NCI-H748 (cell line): ENCODE results near the gene CAMK4.
"Not testable (repeated sequence)": the region's sequence is repeated elsewhere in the genome, so short reads cannot be mapped to it uniquely, and the experiment has no call there.

ENCODE experiments used
- DNase-seq: peaks from one replicate; lab custom pipeline; 2025; ENCODE audit not compliant: unreplicated experiment; lab: John Stamatoyannopoulos, UW

Gene CAMK4

DNA sequence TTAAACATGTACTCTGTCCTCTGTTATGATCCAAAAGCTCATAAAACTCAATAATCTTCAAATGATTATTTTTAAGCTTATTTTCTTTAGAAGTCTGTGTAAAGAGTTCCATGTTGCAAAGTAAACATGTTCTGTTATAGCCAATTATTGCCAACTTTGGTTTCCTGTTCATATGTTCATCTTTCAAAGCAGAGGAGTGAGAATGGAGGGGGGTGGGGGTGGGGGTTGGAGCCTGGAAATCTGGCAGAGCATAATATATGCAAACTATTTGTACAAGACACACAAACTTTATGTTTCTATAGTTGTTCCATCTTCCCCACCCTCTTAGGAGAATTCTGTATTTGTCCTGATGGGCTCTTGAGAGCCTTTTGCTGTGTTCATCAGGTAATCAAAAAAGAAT, 153.1 kb downstream of the CAMK4 start:
- no peak for DNase-seq

DNA sequence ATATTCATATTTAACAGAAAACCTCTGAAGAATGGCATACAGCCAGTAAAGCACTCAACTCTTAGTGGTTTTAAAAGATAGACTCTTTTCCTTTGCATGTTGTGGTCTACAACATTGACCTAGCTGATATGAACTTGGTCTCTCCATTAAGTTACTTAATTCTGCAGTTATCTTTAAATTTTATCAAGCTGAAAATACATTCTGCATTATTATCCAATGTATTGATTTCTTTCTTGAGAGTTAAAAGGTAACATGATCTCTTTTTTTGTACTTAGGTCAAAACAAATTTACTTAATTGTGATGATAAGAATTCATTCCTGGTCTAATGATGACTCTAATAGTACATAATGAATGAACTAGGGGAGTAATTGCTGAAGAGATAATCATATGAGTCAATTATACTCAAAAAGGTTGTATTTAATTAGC, 155.2 kb downstream of the CAMK4 start:
- DNase-seq = peak; percentile 55

DNA sequence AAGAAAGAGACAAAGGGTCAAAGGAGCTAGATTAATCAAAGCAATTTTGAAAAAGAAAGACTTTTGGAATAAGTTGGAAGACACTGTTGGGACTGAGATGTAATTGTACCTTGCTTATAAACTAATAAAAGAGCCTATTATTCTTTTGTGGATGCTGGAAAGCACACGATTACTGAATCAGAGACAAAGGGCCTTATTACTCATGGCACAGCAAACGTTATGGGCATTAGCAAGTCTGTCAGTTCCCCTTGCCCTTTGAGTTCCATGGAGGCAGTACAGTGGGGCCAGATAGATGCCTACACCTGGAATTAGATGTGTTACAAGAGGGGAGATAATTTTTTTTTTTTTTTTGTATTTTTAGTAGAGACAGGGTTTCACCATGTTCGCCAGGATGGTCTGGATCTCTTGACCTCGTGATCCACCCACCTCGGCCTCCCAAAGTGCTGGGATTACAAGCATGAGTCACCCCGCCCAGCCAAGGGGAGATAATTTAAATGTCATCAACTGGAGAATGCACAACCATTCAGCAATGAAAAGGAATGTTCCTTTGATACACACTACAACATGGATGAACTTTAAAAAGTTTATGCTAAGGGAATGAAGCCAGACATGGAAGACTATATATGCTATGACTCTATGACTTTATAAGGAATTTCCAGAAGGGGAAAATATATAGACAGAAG, 159.2 kb downstream of the CAMK4 start:
- DNase-seq = no peak

GRCh38 chr5:111384220-111384619, 160.0 kb downstream of the CAMK4 start:
- peak; percentile 18 for DNase-seq

- DNase-seq = peak; percentile 71
Observed at GRCh38 chr5:111385051-111385450, 160.9 kb downstream of the CAMK4 start.

- DNase-seq = peak; percentile 92
Observed at GRCh38 chr5:111385970-111386831, 162.0 kb downstream of the CAMK4 start.

- no peak for DNase-seq
Observed at GRCh38 chr5:111386832-111387162, 162.6 kb downstream of the CAMK4 start.

- DNase-seq = no peak
Observed at GRCh38 chr5:111387361-111387760, 163.2 kb downstream of the CAMK4 start.

DNA sequence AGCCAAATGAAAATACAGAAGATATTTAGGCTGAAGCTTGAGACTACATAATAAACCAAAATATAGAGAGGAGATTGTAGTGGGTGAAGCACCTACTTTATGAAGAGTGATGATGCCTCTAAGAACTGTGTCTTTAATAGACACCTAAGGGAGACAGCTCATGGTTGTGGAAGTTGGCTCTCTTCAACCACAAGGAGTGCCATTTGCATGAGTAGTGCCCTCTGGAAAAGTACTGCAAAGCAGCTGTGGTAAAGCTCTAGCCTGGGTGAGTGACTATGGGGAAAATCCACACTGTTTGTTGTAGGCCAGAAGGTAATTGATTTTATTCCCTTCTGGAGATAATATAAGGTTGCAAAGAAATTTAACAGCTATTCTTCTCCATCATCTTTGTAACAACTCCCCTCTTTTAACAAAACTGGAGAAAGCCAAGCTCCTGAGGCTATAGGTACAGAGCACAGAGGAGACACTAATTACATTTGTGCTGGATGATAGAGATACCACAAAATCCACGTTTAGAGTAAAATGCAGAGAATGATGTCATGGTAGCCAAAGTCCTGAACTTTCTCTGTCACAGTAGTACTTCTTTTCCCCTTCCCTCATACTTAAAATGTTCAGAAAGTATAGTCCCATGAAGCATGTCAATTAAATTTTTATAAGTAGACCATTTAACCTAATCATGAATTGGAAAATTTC, 165.4 kb downstream of the CAMK4 start:
- no peak for DNase-seq

DNA sequence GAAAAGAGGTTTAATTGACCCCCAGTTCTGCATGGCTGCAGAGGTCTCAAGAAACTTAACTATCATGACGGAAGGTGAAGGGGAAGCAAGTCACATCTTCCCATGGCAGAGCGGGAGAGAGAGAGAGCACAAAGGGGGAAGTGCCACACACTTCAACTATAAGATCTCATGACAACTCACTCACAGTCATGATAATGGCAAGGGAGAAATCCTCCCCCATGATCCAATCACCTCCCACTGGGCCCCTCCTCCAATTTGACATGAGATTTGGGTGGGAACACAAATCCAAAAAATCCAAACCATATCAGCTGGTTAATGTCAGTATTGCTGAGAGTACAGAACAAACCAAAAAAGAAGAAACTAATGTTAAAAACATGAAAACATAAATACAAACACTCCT, 168.0 kb downstream of the CAMK4 start:
- DNase-seq = no peak

DNA sequence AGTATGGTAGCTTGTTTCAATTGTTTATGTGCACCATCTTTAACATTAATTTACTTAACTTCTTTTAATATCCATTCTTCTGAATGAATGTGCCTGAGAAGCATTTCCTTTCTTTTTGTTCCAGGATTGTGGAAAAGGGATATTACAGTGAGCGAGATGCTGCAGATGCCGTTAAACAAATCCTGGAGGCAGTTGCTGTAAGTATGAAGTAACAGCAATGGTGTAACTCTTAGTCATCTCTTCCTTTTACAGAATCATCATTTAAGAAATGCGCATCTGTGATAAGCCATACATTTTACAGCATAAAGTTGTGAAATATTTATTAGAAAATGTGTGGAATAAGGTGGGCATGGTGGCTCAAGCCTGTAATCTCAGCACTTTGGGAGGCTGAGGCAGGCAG, 170.4 kb downstream of the CAMK4 start:
- no peak for DNase-seq

- no peak for DNase-seq
Observed at GRCh38 chr5:111398013-111398412, 173.8 kb downstream of the CAMK4 start.

GRCh38 chr5:111399113-111399512, 174.9 kb downstream of the CAMK4 start:
- DNase-seq = no peak

DNA sequence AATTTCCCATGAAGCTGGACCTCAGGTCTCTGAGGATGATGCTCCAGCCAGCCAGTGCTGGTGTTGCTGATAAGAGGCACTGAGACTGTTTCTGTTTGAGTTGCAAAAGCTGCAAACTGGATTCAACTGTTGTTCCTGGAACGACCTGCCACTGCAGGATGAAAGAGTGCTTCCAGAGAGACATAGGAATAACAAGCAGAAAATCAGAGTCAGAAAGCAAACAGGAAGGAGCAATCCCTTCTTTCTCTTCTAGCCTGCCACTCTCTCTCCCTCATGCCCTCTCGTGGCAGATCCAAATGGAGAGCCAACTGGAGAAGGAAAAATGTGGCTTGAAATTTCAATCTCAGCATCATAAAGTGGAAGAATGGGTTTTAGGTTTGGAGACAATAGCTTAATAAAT, 177.7 kb downstream of the CAMK4 start:
- peak; percentile 14 for DNase-seq

GRCh38 chr5:111404270-111404769, 180.1 kb downstream of the CAMK4 start:
- no peak for DNase-seq

DNA sequence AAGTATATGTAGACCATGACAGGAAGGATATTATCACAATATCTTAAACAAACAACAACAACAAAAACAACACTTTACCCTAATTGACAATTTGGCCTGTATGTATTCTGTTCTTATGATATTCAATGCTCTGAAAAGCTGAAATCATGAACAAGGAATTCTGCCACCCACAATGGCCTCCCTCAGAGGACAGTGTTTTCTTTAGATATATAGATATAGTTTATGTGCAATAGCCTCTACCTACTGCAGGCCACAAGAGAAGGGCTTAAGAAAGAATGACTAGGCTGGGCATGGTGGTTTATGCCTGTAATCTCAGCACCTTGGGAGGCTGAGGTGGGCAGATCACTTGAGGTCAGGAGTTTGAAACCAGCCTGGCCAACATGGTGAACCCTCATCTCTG, 183.4 kb downstream of the CAMK4 start:
- DNase-seq = no peak

GRCh38 chr5:111408817-111409216, 184.6 kb downstream of the CAMK4 start:
- DNase-seq = no peak

GRCh38 chr5:111409266-111409665, 185.1 kb downstream of the CAMK4 start:
- not testable (repeated sequence) for DNase-seq

DNA sequence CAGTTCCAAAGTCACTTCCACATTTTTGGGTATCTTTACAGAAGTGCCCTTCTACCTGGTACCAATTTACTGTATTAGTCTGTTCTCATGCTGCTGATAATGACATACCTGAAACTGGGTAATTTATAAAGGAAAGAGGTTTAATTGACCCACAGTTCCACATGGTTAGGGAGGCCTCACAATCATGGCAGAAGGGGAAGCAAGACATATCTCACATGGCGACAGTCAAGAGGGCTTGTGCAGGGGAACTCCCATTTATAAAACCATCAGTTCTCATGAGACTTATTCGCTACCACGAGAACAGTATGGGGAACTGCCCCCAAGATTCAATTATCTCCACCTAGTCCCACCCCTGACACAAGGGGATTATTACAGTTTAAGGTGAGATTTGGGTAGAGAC, 185.9 kb downstream of the CAMK4 start:
- DNase-seq = not testable (repeated sequence)

DNA sequence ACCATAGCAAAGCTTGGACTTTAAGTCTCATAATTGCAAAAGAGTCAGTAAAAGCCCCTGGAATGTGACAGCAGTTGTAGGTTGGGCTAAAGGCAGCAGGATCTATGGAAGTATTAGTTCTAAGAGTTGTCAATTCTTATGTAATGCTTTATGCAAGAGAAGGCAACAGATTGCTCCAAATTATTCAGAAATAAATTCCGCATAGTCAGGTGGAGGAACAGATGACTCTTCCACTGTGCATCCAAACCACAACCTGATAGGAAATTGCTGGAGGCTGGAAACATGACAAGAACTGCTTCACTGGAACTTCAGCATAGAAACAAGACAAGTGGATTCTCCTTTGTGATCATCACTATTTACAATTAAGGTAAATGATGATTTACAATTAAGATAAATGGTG, 187.1 kb downstream of the CAMK4 start:
- peak; percentile 8 for DNase-seq

DNA sequence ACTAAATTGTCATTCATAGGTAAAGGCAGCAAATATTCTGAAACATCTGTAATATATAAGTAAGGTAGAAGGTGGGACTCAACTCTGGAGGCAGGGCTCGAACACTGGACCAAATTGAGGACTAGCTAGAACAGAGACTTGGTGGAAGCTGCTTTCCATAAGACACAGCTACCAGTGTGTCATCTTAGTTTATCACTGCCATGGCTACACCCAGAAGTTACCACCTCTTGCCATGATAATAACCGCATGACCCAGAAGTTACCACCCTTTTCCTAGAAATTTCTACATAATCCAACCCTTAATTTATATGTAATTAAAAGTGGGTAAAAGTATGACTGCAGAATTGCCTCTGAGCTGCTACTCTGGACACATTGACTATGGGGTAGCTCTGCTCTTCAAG, 188.4 kb downstream of the CAMK4 start:
- DNase-seq = no peak

DNA sequence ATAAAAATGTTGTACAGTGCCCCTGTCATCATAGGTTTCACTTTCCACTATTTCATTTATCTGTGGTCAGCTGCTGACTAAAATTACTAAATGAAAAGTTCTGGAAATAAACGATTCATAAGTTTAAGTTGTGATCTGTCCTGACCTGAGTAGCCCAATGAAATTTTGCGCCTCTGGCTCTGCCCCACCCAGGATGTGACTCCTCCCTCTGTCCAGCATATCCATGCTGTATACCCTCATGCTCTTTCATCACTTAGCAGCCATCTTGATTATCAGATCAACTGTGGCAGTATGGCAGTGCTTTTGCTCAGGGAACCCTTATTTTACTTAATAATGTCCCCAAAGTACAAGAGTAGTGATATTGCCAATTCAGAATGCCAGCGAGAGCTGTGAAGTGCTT, 190.9 kb downstream of the CAMK4 start:
- no peak for DNase-seq
